Choroid plexus epithelial cell (primary cell): ENCODE measurements around the gene PARD3B.

Experiments
- DNase-seq: peaks from one replicate; pipeline ENCODE4 v3.0.0-alpha.2; 2010; ENCODE audit warnings: low read depth
- H3K4me3 ChIP-seq: 2 replicates; pipeline ENCODE4 v1.5.1; 2011; ENCODE audit warnings: low read depth, mild to moderate bottlenecking, control low read depth, low read length, moderate library complexity
- CTCF ChIP-seq: conservative IDR thresholded peaks from 2 replicates; pipeline ENCODE4 v1.5.1; 2011; ENCODE audit warnings: low read depth, mild to moderate bottlenecking, control low read depth, inconsistent platforms, low read length, moderate library complexity

Gene PARD3B

GRCh38 chr2:204986641-204987040 lies 441.4 kb downstream of the PARD3B start:
- DNase-seq, result no peak
- no peak for TF ChIP-seq CTCF
- no peak overlapping the region for H3K4me3 ChIP-seq

DNA sequence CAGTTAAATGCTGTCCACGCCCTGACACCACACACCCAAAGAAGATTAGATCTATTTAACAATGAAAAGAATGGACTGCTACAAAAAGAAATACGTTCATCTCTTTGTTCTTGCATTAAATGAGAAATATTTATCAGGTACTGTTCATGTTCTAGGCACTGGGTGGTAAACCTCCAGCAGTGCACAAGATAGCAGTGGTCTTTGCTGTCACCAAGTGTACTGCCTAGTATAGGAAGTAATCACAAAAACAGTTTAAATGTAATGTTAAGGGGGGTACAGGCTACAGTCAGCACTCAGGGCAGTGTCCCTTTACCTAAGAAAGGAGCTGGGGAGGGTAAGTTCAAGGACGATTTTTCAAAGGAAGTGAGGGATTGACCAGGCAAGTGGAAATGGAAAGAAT lies 443.6 kb downstream of the PARD3B start:
- DNase-seq, result no peak
- no peak overlapping the region for H3K4me3 ChIP-seq
- no peak for TF ChIP-seq CTCF

GRCh38 chr2:204989877-204990276 lies 444.6 kb downstream of the PARD3B start:
- no peak for TF ChIP-seq CTCF
- no peak for DNase-seq
- no peak overlapping the region for H3K4me3 ChIP-seq

- no peak for DNase-seq
- TF ChIP-seq CTCF, result no peak
- H3K4me3 ChIP-seq, result no peak overlapping the region
These were observed 456.2 kb downstream of the PARD3B start for GRCh38 chr2:205001300-205001966.

DNA sequence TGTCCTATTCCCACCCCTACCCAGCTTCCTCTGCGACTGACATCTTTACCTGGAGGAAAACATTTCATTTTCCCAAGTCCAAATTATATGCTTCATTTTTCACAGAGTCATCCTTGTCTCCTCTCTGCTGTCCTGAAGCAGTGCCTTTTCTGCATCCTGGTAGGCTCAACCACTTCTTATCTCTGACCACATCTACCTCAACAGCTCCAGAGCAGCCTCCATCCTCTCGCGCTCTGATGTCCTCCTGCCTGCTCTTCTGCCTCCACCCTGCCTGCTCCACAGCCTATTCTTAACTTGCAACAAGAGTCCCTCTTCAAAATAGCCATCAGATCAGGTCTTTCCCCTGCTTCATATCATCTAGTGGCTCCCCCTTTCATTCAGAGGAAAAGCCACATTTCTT lies 457.1 kb downstream of the PARD3B start:
- DNase-seq, result no peak
- H3K4me3 ChIP-seq, result no peak overlapping the region
- TF ChIP-seq CTCF, result no peak

- DNase-seq, result no peak
- TF ChIP-seq CTCF, result no peak
- H3K4me3 ChIP-seq, result no peak overlapping the region
These were observed 458.0 kb downstream of the PARD3B start for GRCh38 chr2:205003288-205003687.

DNA sequence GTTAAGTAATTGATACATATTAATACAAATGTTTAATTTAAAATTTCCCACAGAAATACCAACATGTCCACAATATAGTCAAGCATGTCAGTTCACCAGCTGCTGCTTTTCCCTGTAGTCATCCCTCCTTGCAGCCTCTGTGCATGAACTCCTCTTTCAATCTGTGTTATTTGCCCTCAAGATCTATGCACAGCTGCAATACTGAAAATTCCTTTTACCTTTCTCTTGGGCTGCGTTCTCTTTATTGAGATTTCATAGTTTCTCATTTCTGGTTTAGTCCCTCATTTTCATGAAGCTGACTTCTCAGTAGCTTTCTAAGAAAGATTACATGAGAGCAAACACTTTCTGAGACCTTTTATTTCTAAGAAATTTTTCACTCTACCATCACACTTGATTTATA lies 464.9 kb downstream of the PARD3B start:
- no peak overlapping the region for H3K4me3 ChIP-seq
- no peak for DNase-seq
- TF ChIP-seq CTCF, result no peak
